ENCODE results near the gene KRT25. TPM values are rescaled to one million over a fixed set of nuclear protein-coding genes. Genes with fewer than 3 reads are reported as not detected.
A peak's percentile ranks its signal among the peaks of the same experiment; 100 is the strongest.

The KRT25 gene
- total RNA-seq, 4 donors from 2014 or later, result not detected

GRCh38 chr17:40699371-40699770 is 55.8 kb downstream of the KRT25 start:
- no peaks in the 10 kb centered on the region for H3K4me1 ChIP-seq
- no peaks in the 10 kb centered on the region for H3K27me3 ChIP-seq
- H3K4me3 ChIP-seq, result no peak overlapping the region
- no peaks in the 10 kb centered on the region for H3K9me3 ChIP-seq
- H3K27ac ChIP-seq, result peak overlapping the region; percentile 1 to 30
- H3K36me3 ChIP-seq, result no peaks in the 10 kb centered on the region
- TF ChIP-seq CTCF (IDR thresholded peaks at IDR 0.05), result no peak
- TF ChIP-seq POLR2A (IDR thresholded peaks at IDR 0.05), result no peak
- intact Hi-C loops (cut with DNase I; ENCODE audit: low total_unique reads), result no loop called here
- DNase-seq, result peak; percentile 46 to 61

Other genes starting within 250 kb of the KRT25 start
- gene CCR7, start 189.9 kb downstream of the KRT25 start, total RNA-seq, result under 1 TPM in 1 of 4 donors, not detected in 3; 0.14 TPM
- gene SMARCE1, start 107.5 kb downstream of the KRT25 start, total RNA-seq, result 100 to 1,000 TPM; 109 to 401 (median 159) TPM
- gene KRT222, start 90.2 kb downstream of the KRT25 start, total RNA-seq, result 1 to 10 TPM in 3 of 4 donors, not detected in 1; 1.6 to 4.2 (median 2.6) TPM
- gene KRT24, start 51.6 kb downstream of the KRT25 start, total RNA-seq, result not detected
- gene KRT26, start 16.9 kb upstream of the KRT25 start, total RNA-seq, result not detected
- gene KRT27, start 27.2 kb upstream of the KRT25 start, total RNA-seq, result not detected
- gene KRT28, start 44.6 kb upstream of the KRT25 start, total RNA-seq, result not detected
- 10 to 100 TPM in 2 of 4 donors, 1 to 10 TPM in 1, not detected in 1; 6.9 to 47.1 (median 39.8) TPM for gene KRT10, start 67.3 kb upstream of the KRT25 start, total RNA-seq
- gene KRT12, start 111.9 kb upstream of the KRT25 start, total RNA-seq, result not detected
- gene KRT20, start 129.9 kb upstream of the KRT25 start, total RNA-seq, result under 1 TPM in 3 of 4 donors, not detected in 1; 0.26 to 0.83 (median 0.29) TPM
- gene KRT23, start 182.3 kb upstream of the KRT25 start, total RNA-seq, result 1 to 10 TPM in 1 of 4 donors, under 1 TPM in 1, not detected in 2; 0.79 to 3.1 TPM
- gene KRT39, start 211.6 kb upstream of the KRT25 start, total RNA-seq, result not detected
- gene KRT40, start 229.0 kb upstream of the KRT25 start, total RNA-seq, result under 1 TPM in 1 of 4 donors, not detected in 3; 0.21 TPM
- gene KRTAP3-3, start 238.8 kb upstream of the KRT25 start, total RNA-seq, result not detected
- gene KRTAP3-2, start 244.6 kb upstream of the KRT25 start, total RNA-seq, result not detected